ENCODE results near the gene MEX3D.

The MEX3D gene

GRCh38 chr19:1576242-1577089 lies 8.3 kb upstream of the MEX3D start:
- Histone ChIP-seq H3K27ac (peak overlapping the region in 1 of 21 experiments; percentile 20), H3K4me3 (no peak overlapping the region)

DNA sequence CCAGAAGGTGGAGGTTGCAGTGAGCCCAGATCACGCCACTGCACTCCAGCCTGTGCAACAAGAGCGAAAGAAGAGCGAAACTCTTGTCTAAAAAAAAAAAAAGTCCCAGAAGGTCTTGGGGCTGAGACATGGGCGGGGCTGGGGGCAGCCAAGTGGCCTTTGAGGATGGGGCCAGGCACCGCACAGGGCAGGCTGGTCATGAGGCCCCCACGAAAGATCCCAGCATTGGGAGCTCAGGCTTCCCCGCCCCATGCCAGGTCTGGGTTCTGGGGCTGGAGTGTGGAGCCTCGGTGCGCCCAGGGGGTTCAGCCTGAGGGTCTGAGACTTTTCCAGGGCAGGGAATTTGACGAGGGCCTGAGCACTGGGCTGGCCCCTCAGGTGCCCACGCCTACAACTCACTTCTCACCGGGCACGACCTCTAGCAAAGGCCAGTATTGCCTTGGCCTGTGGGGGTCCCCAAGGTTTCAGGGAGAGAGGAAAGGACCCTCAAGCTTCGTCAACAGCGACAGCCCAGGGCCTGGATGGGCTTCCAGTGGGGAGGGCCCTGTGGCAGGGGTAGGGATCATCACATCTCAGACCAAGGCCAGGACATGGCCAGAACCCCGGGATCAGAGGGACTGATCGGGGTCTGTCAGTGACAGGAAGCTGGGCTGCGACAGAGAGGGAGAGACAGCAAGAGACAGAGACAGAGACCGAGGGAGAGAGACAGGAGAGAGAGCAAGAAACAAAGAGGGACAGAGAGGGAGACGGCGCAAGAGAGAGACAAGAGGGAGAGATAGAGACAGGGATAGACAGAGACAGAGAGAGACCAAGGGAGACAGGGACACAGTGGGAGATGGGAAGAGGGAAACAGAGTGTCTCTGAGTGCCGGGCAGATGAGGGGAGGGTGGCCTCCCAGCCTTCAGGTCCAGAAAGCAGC lies 7.5 kb upstream of the MEX3D start:
- H3K4me3 ChIP-seq, result no peak overlapping the region
- peak overlapping the region in 1 of 21 experiments; percentile 20 for H3K27ac ChIP-seq

DNA sequence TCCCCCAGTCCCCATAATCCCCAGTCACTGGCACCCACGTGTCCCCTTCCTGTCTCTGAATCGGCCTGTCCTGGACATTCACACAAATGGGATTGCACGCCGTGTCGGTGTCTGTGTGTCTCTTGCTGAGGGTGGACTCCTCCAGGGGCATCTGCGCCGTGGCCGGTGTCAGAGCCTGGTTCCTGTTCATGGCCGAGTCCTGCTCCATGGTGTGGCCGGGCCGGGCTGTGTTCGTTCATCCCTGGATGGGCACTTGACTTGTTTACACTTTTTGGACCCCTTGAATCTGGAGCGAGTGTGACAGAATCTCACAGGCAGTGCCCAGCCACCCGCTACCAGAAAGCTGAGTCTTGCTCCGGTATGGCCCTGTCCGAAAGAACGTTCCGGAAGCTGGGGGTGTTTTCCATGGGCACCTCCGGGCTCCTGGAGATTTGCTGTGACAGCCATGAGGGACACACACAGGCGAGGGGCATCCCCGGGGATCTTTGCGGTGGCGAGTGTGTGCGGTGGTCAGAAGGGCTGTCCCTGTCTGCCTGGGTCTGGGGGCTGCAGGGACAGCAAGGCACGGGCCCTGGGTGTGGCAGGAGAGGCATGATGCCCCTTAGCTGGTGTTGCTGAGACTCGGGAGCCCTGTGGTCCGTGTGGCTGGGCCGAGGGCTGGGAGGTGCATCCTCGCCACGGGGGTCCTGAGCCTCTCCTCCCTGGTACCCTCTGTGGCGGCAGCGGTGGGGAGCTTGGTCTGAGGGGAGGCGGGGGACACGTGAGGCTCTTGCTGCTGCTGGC lies 6.4 kb upstream of the MEX3D start:
- Histone ChIP-seq H3K4me3 (no peak overlapping the region), H3K27ac (no peak overlapping the region)

GRCh38 chr19:1572795-1573194 lies 4.7 kb upstream of the MEX3D start:
- H3K4me3 ChIP-seq, result no peak overlapping the region

GRCh38 chr19:1571358-1571757 lies 3.2 kb upstream of the MEX3D start:
- no peak overlapping the region for H3K4me3 ChIP-seq

More at GRCh38 chr19:1572795-1573194, 4.7 kb upstream of the MEX3D start:
- no peak overlapping the region for H3K27ac ChIP-seq

DNA sequence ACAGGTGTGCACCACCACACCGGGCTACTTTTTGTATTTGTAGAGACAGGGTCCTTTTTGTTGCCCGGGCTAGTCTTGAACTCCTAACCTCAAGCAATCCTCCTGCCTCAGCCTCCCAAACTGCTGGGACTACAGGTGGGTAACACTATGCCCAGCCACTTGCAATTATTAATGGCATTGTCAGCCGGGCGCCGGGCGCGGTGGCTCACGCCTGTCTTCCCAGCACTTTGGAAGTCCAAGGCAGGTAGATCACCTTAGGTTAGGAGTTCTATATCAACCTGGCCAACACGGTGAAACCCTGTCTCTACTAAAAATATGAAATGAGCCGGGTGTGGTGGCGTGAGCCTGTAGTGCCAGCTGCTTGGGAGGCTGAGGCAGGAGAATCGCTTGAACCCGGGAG lies 2.7 kb upstream of the MEX3D start:
- H3K4me3 ChIP-seq, result no peak overlapping the region
- no peak overlapping the region for H3K27ac ChIP-seq

More at GRCh38 chr19:1571358-1571757, 3.2 kb upstream of the MEX3D start:
- no peak overlapping the region for H3K27ac ChIP-seq

DNA sequence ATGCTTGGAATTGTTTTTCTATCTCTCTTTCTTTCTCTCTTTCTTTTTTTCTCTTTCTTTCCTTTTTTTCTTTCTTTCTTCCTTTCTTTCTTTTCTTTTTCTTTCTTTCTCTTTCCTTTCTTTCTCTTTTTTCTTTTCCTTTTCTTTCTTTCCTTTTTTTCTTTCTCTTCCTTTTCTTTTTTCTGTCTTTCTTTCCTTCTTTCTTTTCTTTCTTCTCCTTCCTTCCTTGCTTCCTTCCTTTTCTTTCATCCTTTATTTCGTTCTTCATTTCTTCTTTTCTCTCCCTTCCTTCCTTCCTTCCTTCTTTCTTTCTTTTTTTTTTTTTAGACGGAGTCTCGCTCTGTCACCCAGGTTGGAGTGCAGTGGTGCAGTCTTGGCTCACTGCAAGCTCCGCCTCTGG lies 1.9 kb upstream of the MEX3D start:
- H3K4me3 ChIP-seq, result no peak overlapping the region
- no peak overlapping the region for H3K27ac ChIP-seq

- H3K27ac ChIP-seq, result peak overlapping the region in 1 of 21 experiments; percentile 72
- H3K4me3 ChIP-seq, result peak overlapping the region in 3 of 7 experiments; percentile 74 to 78 (median 75)
Observed at GRCh38 chr19:1567848-1568227, 287 bp downstream of the MEX3D start.

GRCh38 chr19:1567116-1567847 lies 843 bp downstream of the MEX3D start:
- Histone ChIP-seq H3K4me3 (peak overlapping the region; percentile 60 to 86 (median 74)), H3K27ac (peak overlapping the region; percentile 13 to 87 (median 74))

- peak overlapping the region; percentile 60 to 86 (median 74) for H3K4me3 ChIP-seq
- H3K27ac ChIP-seq, result peak overlapping the region; percentile 13 to 87 (median 72)
Observed at GRCh38 chr19:1566392-1567115, 1.6 kb downstream of the MEX3D start.

DNA sequence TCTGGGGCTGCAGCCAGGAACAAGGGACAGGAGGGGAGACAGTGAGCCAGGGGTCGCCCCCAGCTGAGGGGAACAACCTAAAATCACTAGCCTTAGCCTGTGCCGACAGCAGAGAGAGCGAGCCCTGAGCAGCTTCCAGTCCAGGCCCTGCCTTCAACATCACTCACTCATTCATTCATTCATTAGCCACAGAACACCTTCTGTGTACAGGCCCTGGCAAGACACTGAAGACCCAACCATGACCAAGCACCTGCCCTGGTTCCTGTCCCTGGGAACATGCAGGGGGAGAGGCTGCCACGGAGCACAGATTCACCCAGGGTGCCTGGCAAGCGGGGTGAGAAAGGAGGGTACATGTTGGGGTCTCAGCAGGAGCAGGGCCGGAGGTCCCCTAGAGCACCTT lies 4.9 kb downstream of the MEX3D start:
- no peak overlapping the region for H3K27ac ChIP-seq

DNA sequence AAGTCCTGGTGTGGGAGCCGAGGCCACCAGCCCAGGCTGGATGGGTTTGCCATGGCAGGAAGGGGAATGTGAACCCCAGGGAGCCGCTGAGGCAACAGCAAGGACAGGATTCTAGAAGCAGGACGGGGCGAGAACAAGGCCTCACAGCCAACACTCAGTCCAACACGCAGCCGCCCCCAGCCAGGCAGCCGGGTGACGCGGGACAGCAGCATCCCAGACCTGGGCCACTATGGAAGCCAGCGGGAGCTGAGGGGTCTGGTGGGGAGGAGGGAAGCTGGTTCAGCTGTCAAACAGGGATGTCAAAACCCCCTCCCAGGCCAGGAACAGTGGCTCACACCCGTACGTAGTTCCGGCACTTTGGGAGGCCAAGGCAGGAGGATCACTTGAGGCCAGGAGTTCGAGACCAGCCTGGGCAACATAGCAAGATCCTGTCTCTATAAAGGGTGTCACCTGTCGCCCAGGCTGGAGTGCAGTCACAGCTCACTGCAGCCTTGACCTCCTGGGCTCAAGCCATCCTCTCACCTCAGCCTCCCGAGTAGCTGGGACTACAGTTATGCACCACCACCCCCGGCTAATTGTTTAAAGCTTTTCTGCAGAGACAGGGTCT lies 6.8 kb downstream of the MEX3D start:
- H3K27ac ChIP-seq, result no peak overlapping the region
- H3K4me3 ChIP-seq, result no peak overlapping the region

More for the DNA sequence above, 4.9 kb downstream of the MEX3D start:
- no peak overlapping the region for H3K4me3 ChIP-seq

- Histone ChIP-seq H3K27ac (no peak overlapping the region), H3K4me3 (no peak overlapping the region)
Observed at GRCh38 chr19:1560286-1560882, 7.7 kb downstream of the MEX3D start.

DNA sequence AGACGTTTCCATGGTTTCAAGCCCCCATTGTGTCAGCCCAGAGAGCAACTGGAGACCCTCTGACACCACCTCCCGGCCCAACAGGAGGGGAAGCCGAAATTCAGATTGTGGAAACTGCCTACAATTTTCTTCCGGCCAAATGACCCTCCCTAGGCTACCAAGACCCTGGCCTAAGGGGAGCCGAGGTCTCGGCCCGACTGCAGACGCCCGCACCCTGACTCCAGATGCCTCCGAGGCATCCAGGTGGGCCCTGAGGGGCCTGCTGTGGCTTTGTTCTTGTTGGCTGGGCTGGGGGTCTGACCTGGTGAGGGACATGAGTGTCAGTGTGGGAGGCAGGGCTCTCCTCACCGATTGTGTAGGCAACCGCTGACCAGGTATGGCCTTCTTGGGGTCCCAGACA lies 9.6 kb downstream of the MEX3D start:
- no peak overlapping the region for H3K27ac ChIP-seq
- no peak overlapping the region for H3K4me3 ChIP-seq

DNA sequence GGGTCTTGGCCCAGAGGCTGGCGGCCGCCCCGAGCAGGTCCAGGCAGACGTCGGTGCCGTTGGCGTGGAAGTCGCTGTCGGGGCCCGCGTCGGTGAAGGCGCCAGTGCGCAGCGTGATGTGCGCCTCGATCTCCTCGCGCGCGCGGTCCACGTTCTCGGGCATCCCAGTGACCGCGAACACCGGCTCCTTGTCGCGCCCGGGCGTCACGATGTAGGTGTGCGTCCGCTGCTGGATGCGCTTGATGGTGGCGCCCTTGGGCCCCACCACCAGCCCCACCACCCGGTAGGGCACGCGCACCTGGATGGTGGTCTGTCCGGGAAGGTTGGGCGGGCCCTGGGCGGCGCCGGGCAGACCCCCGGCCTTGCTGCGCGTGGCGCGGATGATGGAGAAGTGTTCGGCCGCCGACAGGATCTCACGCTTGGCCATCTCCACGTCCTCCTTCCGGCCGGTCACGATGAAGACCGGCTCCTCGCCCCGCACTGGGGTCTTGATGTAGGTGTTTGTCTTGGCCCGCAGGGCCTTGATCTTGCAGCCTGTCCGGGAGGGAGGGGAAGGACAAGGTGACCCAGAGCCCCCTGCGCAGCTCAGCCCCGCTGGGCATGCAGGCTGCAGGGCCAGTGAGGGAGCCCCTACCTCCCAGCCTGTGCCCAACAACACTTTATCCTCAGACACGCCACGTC lies 11.6 kb downstream of the MEX3D start:
- Histone ChIP-seq H3K27ac (no peak overlapping the region), H3K4me3 (no peak overlapping the region)

- Histone ChIP-seq H3K27ac (no peak overlapping the region), H3K4me3 (no peak overlapping the region)
Observed at GRCh38 chr19:1555487-1556389, 12.4 kb downstream of the MEX3D start.

Data from skin epidermis (tissue), 12 donors.